CD4-positive, alpha-beta T cell treated with Interleukin-12 subunit alpha and Interleukin-12 subunit beta, for 1 hour (primary cell): ENCODE results near the gene DLGAP5.

Source experiments
- DNase-seq: peaks from one replicate; pipeline ENCODE4 v3.0.0-alpha.2; 2020

The DLGAP5 gene

DNA sequence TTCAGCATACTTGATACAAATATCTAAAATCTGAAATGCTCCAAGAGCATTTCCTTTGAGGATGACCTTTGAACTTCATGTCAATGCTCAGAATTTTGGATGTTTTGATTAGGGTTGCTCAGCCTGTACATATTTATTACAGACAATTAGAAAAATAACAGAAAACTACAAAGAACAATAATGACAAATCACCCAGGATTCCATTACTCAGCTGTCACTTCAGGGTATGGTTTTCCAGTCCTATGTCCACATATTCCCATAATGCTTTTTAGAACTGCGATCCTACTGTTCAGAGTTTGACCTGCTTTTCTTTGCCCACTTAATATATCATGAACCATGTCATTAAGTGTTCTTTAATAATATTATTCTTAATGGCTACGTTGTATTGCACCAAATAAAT, 11.4 kb downstream of the DLGAP5 start:
- no peak for DNase-seq

DNA sequence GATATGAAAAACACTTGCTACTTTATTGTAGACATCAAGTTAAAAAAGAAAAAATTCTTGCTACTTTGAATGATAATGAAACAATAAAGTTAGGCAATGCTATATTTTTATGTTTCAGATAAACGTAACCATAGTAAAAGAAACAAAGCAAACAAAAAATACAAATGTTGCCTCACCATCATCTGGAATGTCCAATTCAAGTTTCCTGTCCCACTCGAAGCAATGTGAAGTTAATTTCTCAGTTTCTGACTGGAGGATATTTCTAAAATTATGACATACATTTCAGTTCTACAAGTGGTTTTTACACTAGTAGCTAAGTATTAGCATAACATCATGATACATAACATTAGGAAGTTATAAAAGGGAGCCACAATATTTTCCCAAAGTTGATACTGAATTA, 20.9 kb downstream of the DLGAP5 start:
- DNase-seq = no peak

DNA sequence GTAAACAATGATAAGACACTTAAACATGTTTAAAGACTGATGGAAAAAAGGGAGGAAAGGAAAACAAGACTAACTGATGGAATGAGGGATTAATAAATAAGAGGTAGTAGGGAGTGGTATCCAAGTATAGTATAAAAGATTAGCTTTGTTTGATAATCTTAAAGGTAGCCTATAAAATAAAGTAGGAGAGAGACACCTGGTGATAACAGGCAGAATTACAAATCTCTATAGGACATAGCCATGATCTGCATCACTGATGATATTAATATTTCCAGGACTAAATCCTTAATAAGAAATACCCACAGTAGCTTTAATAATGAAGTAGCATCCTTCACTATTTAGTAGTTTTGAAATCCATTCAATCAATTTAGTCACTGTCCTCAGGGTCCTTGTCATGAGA, 30.4 kb downstream of the DLGAP5 start:
- peak; percentile 61 for DNase-seq

DNA sequence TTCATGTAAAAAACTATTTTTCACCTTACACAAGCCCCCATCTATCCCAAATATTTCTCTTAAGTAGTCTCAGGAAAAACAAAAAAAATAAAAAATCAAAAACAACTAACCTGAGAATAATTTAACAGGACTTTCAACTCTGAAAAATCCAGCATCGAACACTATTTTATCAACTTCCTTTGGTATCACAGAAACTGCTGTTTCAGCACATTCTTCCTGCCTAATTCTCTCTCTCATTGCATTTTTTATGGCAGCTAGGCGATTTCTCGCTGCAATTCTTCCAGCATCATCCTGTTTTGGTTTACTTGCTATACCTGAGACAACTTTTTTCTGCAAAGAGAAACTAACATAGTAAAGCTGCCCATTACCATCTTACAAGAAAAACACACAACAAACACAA, 33.0 kb downstream of the DLGAP5 start:
- no peak for DNase-seq

DNA sequence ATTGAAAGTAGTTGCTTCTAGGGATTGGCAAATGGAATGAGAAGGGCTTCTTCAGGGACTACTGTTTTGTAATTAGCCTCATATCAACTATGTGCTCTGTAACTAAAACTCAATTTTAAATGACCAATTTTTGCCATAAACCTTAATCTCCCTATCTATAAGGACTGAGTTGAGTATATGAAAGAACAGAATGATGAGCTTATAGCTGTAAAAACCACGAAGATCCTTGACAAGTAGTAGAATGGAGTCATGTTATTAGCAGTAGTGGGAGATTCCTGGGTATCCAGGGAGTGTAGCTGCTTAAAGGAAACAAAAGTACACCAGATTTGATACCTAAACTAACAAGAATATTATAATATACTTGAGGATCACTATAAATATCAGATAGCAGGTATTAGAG, 34.3 kb downstream of the DLGAP5 start:
- no peak for DNase-seq

DNA sequence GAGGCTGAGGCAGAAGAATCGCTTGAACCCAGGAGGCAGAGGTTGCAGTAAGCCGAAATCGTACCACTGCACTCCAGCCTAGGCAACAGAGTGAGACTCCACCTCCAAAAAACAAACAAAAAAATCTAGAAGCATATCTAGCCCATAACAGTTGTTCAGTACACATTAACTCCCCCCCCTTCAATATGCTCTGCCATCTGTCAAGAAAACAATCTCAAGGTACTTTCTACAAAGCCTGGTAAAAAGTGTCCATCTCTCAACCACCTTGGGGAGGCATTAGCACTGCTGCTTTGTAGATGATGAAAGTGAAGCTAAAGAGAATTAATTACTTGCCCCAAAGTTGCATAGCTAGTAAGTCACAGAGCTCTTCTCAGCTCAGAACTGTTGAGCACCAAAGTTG, 37.4 kb downstream of the DLGAP5 start:
- no peak for DNase-seq

DNA sequence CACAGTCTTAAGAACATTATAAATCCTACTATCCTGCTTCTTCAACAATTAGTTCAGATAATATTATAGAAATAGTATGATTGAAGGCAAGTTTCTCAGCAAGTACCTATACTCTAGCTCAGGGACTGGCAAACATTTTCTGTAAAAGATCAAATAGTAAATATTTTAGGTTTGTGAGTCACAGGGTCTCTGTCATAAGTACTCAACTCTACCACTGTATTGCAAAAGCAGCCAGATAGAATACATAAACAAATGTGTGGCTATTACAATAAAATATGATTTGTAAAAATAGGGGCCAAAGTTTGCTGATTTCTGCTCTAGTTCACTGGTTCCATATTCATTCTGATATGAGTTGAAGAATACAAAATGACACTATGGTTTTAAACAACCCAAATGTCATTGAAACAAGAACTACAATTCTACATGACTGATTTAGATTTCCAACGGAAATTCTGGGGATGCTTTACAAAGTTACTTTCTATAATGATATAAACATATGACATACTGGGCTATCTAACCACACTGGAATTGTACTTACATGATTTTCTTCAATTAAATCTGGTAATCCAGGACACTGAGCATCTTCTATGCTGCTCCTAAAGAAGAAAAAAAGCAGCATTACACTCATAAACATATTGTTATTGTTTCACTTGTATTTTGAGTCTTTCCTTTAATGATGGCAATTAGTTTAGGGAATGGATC, 39.2 kb downstream of the DLGAP5 start:
- no peak for DNase-seq

DNA sequence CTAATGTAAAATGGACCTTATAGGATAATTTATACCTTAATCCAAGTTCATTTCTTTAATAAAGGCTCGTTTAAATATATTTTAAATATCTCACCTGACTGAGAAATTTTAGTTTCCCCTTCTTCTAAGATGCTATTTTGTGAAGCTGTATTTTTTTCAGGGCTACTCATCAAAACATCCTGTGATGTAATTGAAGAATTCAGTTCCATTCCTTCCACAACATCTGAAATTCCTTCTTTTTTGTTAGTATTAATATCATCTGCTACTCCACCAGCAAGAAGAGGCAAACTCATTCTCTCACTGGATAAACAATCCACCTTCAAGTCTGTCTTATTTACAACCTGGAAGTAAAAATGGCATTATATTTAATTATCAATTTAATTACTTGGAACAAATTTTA, 39.8 kb downstream of the DLGAP5 start:
- no peak for DNase-seq

DNA sequence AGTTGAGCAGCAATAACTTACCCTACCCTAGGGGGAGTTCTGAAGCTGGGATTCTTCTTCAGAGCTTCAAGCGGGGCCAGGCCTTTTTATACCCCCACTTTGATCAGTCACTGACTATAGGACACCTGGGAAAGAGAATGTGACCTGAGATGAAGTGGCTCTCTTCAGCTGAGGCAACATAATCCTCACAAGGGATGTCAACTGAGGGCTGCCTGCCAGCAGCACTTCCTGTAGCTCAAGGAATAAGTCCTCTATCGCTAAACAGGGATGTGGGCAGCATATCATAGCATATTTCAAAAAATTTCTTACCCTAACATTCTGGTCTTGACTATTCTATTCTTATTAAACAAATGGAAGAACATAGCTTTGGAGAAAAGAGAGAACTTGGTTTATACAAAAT, 45.0 kb downstream of the DLGAP5 start:
- DNase-seq = no peak

DNA sequence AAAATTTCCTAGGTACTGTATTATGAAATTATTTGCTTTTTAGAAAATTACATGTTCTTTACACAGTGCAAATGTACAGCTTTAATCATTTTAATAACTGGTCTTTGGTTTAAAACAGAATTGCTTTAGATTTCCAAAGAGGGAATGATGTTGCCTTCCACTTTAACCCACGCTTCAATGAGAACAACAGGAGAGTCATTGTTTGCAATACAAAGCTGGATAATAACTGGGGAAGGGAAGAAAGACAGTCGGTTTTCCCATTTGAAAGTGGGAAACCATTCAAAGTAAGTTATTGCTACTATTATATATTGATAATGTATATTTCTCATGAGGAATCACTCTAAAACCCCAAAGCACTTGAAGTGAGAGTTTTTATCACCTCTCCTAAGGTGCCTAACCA, 48.9 kb downstream of the DLGAP5 start:
- DNase-seq = no peak

DNA sequence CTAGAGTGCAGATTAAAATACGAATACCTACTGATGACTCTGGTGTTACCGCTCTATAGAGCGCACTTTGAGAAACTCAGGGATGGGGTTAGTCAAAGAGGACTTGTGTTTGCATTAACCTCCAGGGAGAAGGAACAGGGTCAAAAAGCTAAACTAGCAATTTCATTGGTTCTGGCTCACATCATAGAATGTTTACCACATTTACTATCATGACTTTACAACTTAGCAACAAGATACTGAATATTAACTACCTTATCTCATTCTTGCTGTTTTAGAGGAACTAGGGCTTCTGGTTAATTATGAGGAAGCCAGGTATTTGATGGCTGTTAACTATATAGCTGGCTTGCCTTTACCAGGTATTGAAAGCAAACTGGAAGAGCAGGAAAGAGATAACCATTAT, 49.6 kb downstream of the DLGAP5 start:
- DNase-seq = no peak

DNA sequence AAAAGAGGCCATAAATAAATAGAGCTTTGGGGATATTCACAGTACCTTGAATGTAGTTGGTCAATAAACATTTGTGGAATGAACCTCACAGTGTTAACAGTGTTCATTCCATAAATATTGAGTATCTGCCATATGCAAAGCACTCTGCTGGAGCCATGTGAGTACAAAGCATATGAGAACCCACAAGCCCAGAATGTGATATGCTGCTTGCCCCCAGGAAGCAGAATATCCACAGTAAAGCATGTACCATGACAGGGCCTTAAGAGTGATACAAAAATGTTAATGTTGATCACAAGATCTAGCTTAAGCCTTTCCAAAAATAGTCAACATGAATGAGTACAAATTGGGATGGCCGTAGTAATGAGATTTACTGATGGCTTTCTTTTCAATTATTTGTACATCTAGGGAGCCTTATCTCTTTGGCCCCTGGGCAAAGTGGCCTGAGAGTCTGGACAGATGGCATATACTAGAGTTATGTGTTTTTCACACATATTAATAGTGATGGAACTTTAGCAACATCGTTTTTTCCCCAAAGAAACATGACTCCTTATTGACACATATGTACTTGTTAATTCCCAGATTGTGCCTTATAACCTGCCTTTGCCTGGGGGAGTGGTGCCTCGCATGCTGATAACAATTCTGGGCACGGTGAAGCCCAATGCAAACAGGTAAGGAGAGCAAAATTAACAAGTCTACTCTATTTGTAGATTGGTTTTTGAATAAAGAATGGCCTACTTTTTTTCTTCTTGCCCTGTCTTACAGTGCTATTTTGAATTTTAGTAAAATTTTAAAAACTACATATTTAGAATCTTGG, 51.5 kb downstream of the DLGAP5 start:
- no peak for DNase-seq

DNA sequence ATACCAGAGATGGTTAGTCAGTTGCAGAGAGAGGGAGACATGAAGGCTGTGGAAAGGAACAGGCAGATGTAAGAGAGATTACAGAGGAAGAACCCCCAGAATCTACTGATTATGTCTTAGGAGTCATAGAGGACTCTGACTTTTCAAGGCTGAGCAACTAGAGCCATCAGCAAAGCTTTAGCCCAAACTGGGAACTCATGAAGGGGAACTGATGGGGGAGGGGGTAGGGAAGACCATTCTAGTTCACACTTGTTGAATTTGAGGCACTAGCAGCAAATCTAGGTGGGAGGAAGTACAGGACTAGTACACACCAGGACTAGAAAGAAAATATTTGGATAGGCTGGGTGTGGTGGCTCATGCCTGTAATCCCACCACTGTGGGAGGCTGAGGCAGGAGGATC, 52.2 kb downstream of the DLGAP5 start:
- no peak for DNase-seq

DNA sequence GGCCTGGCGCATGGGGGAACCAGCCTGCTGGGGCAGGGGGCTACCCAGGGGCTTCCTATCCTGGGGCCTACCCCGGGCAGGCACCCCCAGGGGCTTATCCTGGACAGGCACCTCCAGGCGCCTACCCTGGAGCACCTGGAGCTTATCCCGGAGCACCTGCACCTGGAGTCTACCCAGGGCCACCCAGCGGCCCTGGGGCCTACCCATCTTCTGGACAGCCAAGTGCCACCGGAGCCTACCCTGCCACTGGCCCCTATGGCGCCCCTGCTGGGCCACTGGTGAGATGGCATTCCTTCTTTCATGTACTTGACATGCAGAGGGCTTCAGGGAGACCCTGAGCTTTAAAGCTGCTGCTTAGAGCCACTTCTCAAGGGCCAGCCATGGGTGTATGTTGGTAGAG, 53.3 kb downstream of the DLGAP5 start:
- DNase-seq = no peak

DNA sequence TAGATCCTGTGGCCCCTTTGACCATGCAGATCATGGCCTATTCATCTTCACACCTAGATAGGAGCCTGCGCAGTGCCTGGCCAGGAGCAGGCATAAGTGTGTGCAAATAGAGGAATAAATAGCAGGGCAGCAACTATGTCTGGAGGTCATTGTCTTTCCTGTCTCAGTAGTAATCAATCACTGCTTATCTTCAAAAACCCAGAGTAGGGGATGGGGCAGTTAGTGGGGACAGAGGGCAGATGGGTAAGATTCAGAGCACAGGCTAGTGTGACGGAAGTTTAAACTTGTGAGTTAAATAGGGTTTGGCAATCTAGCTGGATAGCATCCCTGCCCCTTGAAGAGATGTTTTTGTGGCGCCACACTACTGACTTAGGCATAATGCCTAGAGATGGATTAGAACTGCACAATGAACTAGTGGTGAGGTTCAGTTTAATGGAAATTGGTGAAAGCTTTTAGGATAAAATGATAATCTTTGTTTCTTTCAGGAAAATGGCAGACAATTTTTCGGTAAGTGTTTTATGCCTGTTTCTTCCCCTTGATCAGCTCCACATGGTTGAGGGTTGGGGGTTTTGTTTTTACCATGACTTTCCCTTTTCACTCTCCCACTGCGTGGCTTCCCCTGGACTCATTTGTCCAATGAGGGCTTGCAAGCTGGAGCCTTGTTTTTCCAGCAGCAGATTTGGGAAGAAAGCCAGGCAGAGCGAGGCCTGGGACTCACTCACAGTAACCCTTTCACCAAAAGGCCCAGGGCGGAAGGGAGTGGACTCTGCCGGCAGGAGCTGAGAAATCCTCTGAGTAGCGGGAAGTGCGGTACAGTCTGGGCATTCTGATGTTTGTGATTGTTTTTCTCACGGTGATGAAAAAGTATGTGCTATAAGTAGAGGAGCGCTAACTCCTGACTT, 54.2 kb downstream of the DLGAP5 start:
- DNase-seq = no peak

DNA sequence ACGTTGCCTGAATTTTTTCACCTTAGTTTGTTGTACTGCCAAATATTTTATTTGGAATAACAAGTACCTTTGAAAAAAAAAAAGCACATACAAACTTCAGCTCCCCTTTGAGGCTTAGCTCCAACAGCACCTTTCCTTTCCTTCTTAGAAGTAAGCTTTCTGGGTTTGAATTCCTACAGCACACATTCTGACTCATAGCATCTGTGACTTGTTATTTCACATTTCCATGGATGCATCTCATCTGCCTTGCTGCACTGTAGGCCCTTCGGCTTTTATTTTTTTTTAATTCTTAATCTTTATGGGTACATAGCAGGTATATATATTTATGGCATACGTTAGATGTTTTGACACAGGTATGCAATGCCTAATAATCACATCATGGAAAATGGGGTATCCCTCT, 55.1 kb downstream of the DLGAP5 start:
- DNase-seq = no peak

DNA sequence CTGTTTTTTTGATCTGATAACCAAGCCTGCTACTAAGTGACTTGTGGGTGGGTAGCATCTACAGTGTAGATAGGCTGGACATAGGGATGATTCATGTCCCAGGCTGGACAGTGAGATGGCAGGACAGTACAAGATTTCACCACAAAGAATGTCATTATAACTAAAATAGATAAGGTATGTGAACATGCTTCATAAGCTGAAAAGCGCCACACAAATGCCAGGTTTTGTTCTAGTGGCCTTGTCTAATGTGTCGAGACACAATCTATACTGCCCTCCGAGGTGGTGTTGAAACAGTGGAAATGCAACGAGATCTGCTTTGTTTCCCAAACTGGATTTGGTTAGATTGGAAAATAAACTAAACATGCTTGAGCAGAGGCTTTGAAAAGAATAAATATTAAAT, 58.0 kb downstream of the DLGAP5 start:
- no peak for DNase-seq

DNA sequence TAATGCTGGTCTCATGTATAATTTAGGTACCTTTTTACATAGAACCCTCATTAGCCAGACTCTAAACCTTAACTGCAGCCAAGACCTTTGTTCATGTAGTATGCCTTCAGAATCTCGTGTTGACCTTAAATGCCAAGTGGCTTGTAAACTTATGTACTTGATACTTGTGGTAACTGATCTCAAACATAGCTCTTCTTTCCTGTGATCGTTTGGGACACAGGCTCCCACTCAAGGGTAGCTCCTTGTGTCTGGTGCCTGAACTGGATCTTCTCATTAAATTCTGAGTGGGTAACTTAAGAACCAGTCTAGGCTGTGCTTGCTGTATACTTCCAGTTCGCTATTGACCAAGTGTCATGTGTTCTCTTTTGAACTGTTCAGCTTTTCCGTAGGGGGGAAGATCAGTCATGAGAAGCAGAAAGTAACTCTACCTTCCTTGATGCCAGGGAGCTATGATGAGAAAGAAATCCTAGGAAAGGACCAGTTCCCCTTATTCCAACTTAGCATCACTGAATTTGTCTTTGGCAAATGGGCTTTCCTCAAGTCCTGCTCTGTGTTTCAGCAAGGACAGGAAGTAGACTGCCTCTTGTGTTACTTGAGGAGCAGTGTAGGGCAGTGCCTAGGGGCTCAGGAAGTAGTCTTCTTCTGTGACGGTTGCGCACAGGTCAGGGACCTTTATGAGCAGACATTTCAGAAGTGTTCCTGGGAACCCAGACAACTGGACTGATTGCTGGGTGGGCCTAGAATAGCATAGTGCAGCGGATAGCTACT, 59.8 kb downstream of the DLGAP5 start:
- DNase-seq = no peak

DNA sequence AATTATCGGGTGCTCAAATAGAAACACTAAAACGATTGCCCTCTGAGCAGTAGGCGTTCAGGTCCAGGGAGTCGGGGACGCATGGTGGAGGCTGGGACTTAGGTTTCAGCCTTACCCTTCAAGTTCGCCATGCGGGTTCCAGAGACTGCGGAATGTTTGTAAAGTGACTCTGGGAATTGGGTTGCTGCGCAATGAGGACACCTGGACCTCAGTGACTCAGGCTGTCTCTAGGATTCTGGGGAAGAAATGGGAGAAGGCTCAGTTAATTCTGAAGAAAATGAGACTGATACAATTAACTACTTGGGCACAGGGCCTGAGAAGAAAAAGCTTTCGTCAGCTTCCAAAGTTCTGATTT, 61.2 kb downstream of the DLGAP5 start:
- DNase-seq = no peak

DNA sequence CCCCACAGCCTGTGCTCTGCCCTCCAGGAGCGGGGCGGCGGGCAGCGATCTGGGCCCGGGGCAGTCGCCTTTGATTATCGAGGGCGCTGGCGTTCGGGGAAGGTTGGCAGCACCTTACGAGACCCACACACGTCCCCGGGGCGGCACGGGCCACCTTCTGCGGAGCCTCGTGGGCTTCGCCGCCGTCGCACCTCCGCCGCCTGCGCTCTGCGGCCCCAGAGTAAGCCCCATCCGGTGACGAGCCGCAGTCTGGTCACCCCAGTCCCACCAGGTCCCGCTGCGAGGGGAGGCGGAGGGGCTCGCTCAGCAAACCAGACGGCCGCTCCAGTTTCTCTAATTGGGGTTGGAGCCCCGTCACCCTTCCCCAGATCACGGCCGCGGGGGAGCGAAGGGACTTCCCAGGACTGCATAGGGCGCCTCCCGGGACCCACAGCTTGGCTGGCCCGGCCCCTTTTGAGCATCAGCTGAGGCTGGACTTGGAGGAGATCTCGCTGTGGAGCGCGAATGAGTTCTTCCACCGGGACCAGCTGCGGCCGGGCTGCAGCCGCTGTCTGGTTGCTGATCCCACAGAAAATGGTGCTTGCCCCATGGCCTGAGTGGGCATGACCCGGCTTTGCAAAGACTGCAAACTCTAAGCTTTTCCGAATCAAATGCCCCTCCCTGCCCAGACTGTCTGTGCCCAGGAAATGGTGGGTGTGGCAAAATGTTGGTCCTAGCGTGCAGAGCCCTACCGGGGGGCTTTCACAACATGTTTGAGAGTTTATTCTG, 61.8 kb downstream of the DLGAP5 start:
- peak; percentile 53 for DNase-seq

DNA sequence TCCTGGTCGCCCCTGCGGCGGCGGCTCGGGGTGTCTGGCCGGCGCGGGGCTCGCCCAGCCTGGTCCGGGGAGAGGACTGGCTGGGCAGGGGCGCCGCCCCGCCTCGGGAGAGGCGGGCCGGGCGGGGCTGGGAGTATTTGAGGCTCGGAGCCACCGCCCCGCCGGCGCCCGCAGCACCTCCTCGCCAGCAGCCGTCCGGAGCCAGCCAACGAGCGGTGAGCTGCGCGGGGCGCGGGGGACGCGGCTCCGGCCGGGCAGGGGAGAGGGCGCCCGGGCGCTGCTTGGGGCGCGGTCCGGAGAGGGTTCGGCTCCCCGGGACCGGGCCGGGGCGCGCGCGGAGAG, 62.3 kb downstream of the DLGAP5 start, which contains the start of gene LGALS3:
TSS of gene LGALS3 (plus strand) at position 167 of the 342 bp plus-strand sequence. CDS start 8,122 bp downstream, outside the sequence.
- peak; percentile 50 for DNase-seq
